Mesenchymal stem cell (in vitro differentiated cells and primary cell): ENCODE data around the gene ZFP90.

Source experiments
- DNase-seq: peaks from one replicate; pipeline ENCODE4 v3.0.0-alpha.2; 2013
- H2AFZ ChIP-seq: one replicate; pipeline ENCODE4 v1.6.1; 2013; ENCODE audit warnings: low read depth, mild to moderate bottlenecking, control low read depth, inconsistent platforms, low read length, moderate library complexity
- H2AK5ac ChIP-seq: 2 replicates; pipeline ENCODE4 v1.6.1; 2013; ENCODE audit warnings: low read length, moderate library complexity, mild to moderate bottlenecking, inconsistent platforms; ENCODE audit not compliant: severe bottlenecking
- H2BK120ac ChIP-seq: one replicate; pipeline ENCODE4 v1.6.1; 2013; ENCODE audit warnings: low read depth, mild to moderate bottlenecking, inconsistent platforms, low read length, moderate library complexity
- H2BK12ac ChIP-seq, 2 experiments: one replicate each; pipeline ENCODE4 v1.6.1; 2013; ENCODE audit warnings: inconsistent platforms in 2 of 2, low read length in 2 of 2, mild to moderate bottlenecking in 2 of 2, moderate library complexity in 2 of 2, control low read depth in 1 of 2
- H2BK15ac ChIP-seq: one replicate; pipeline ENCODE4 v1.6.1; 2013; ENCODE audit warnings: mild to moderate bottlenecking, low read depth, inconsistent platforms; ENCODE audit not compliant: poor library complexity, severe bottlenecking
- H2BK5ac ChIP-seq: 2 replicates; pipeline ENCODE4 v1.6.1; 2013; ENCODE audit warnings: low read depth, mild to moderate bottlenecking, low read length, control low read depth, inconsistent platforms; ENCODE audit not compliant: poor library complexity, severe bottlenecking
- H3K14ac ChIP-seq, 2 experiments: one replicate each; pipeline ENCODE4 v1.6.1; 2013; ENCODE audit warnings: inconsistent platforms in 2 of 2, low read length in 2 of 2, control low read depth in 1 of 2, mild to moderate bottlenecking in 1 of 2, moderate library complexity in 1 of 2
- H3K18ac ChIP-seq, 2 experiments: one replicate each; pipeline ENCODE4 v1.6.1; 2013; ENCODE audit warnings: inconsistent platforms in 2 of 2, low read length in 2 of 2, control low read depth in 1 of 2, low read depth in 1 of 2, mild to moderate bottlenecking in 1 of 2
- H3K23ac ChIP-seq, 2 experiments: one replicate each; pipeline ENCODE4 v1.6.1; 2013; ENCODE audit warnings: inconsistent platforms in 2 of 2, low read length in 2 of 2, mild to moderate bottlenecking in 2 of 2, moderate library complexity in 2 of 2, control low read depth in 1 of 2
- H3K27ac ChIP-seq: 2 replicates; pipeline ENCODE4 v1.5.1; 2013; ENCODE audit warnings: mild to moderate bottlenecking, moderate library complexity, low read length, control low read depth, inconsistent platforms; ENCODE audit not compliant: poor library complexity, severe bottlenecking
- H3K27me3 ChIP-seq, 2 experiments: 2 replicates each; pipeline versions ENCODE4 v1.6.1 to v1.7.0; 2013; ENCODE audit warnings: low read length in 2 of 2, mild to moderate bottlenecking in 2 of 2, moderate library complexity in 2 of 2, control low read depth in 1 of 2, inconsistent platforms in 1 of 2; ENCODE audit not compliant: control insufficient read depth in 1 of 2, insufficient read depth in 1 of 2
- H3K36me3 ChIP-seq, 2 experiments: 2 replicates each; pipeline versions ENCODE4 v1.6.1 to v1.7.0; 2013; ENCODE audit warnings: low read length in 2 of 2, control low read depth in 1 of 2, inconsistent platforms in 1 of 2, low read depth in 1 of 2, mild to moderate bottlenecking in 1 of 2; ENCODE audit not compliant: insufficient read depth in 2 of 2, control insufficient read depth in 1 of 2
- H3K4ac ChIP-seq, 2 experiments: one replicate each; pipeline ENCODE4 v1.6.1; 2013; ENCODE audit warnings: inconsistent platforms in 2 of 2, low read length in 2 of 2, mild to moderate bottlenecking in 2 of 2, moderate library complexity in 2 of 2, control low read depth in 1 of 2, low read depth in 1 of 2
- H3K4me1 ChIP-seq: 2 replicates; pipeline ENCODE4 v1.6.1; 2013; ENCODE audit warnings: low read depth, low read length, control low read depth; ENCODE audit not compliant: control insufficient read depth, insufficient read depth
- H3K4me2 ChIP-seq: 2 replicates; pipeline ENCODE4 v1.6.1; 2013; ENCODE audit warnings: low read length, mild to moderate bottlenecking, inconsistent platforms; ENCODE audit not compliant: poor library complexity, severe bottlenecking
- H3K4me3 ChIP-seq, 2 experiments: 2 replicates each; pipeline versions ENCODE4 v1.5.1 to v1.7.0; 2013; ENCODE audit warnings: low read length in 2 of 2, mild to moderate bottlenecking in 2 of 2, control low read depth in 1 of 2, low read depth in 1 of 2; ENCODE audit not compliant: insufficient read depth in 1 of 2
- H3K79me1 ChIP-seq: replicated peaks from 2 replicates; pipeline ENCODE4 v1.6.1; 2013; ENCODE audit warnings: mild to moderate bottlenecking, control low read depth, low read length, inconsistent platforms; ENCODE audit not compliant: poor library complexity, severe bottlenecking
- H3K9ac ChIP-seq: 2 replicates; pipeline ENCODE4 v1.7.0; 2013; ENCODE audit warnings: mild to moderate bottlenecking, low read length, moderate library complexity
- H3K9me3 ChIP-seq: 2 replicates; pipeline ENCODE4 v1.7.0; 2013; ENCODE audit warnings: mild to moderate bottlenecking, low read length; ENCODE audit not compliant: control insufficient read depth
- H4K8ac ChIP-seq: one replicate; pipeline ENCODE4 v1.6.1; 2013; ENCODE audit warnings: inconsistent platforms, mild to moderate bottlenecking, low read length, moderate library complexity
- H4K91ac ChIP-seq: one replicate; pipeline ENCODE4 v1.6.1; 2013; ENCODE audit warnings: mild to moderate bottlenecking, low read length, inconsistent platforms
- WGBS: methylation state at CpG from one replicate; pipeline ENCODE4 v1.1.7; 2013; ENCODE audit warnings: mixed read lengths; 5-methylcytosine and 5-hydroxymethylcytosine counted together

Gene ZFP90

DNA sequence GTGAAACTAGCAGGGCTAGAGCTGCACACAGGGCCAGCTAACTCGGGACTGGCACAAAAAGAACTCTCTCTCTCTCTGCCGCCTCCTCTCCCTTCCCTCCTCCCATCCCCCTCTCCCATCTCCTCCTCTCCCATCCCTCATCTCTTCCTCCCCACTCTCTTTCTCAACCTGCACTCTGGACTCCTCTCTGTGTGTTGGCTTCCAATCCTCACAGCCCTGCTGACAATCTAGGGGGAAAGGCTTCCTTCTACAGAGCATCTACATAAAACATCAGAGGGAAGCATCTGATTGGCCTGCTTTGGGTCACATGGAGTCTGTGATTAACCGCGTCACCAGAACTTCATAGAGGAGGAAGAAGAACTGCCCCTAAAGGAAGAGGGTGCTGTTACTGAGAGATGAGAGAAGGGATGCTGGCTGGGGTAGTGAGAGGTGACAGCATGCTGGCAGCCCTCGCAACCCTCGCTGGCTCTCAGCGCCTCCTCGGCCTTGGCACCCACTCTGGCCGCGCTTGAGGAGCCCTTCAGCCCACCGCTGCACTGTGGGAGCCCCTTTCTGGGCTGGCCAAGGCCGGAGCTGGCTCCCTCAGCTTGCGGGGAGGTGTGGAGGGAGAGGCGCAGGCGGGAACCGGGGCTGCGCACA is 12.8 kb upstream of the ZFP90 start:
- Histone ChIP-seq H2BK120ac (no peak overlapping the region), H2BK12ac (no peak overlapping the region), H3K27me3 (peaks cover 0 to 11% of the 10 kb centered on the region in 2 experiments), H3K9me3 (no peaks in the 10 kb centered on the region), H3K14ac (no peak overlapping the region), H3K36me3 (peaks cover 0 to 2% of the 10 kb centered on the region in 2 experiments), H3K4me1 (peaks cover 8% of the 10 kb centered on the region), H3K79me1 (peaks cover 8% of the 10 kb centered on the region), H3K4me3 (no peak overlapping the region), H3K4ac (no peak overlapping the region), H2BK15ac (no peak overlapping the region), H3K27ac (no peak overlapping the region), H4K91ac (no peak overlapping the region), H2BK5ac (no peak overlapping the region), H2AK5ac (no peak overlapping the region), H4K8ac (no peak overlapping the region), H3K18ac (no peak overlapping the region), H3K9ac (no peak overlapping the region), H3K4me2 (no peak overlapping the region), H3K23ac (no peak overlapping the region), H2AFZ (no peak overlapping the region)
- no peak for DNase-seq
- 88% methylated on average over 16 of the region's 17 CpGs for WGBS

DNA sequence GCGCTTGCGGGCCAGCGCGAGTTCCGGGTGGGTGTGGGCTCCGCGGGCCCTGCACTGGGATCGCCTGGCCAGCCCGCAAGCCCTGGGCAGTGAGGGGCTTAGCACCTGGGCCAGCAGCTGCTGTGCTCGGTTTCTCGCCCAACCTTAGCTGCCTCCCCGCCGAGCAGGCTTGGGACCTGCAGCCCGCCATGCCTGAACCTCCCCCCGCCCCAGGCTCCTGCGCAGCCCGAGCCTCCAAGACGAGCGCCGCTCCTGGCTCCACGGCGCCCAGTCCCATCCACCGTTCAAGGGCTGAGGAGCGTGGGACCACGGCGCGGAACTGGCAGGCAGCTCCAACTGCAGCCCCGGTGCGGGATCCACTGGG is 12.3 kb upstream of the ZFP90 start:
- no peak overlapping the region for H3K4ac ChIP-seq
- H3K9ac ChIP-seq, result no peak overlapping the region
- DNase-seq, result no peak
- no peak overlapping the region for H2BK15ac ChIP-seq
- no peak overlapping the region for H3K4me3 ChIP-seq
- H3K27me3 ChIP-seq, result peaks cover 0 to 9% of the 10 kb centered on the region in 2 experiments
- H3K9me3 ChIP-seq, result no peaks in the 10 kb centered on the region
- no peak overlapping the region for H2AK5ac ChIP-seq
- H3K79me1 ChIP-seq, result peaks cover 8% of the 10 kb centered on the region
- no peak overlapping the region for H4K8ac ChIP-seq
- H3K18ac ChIP-seq, result no peak overlapping the region
- no peak overlapping the region for H4K91ac ChIP-seq
- no peak overlapping the region for H3K4me2 ChIP-seq
- H3K36me3 ChIP-seq, result peaks cover 0 to 2% of the 10 kb centered on the region in 2 experiments
- H2BK5ac ChIP-seq, result no peak overlapping the region
- H2BK12ac ChIP-seq, result no peak overlapping the region
- no peak overlapping the region for H2BK120ac ChIP-seq
- no peak overlapping the region for H3K23ac ChIP-seq
- H3K27ac ChIP-seq, result no peak overlapping the region
- no peak overlapping the region for H2AFZ ChIP-seq
- WGBS, result 96% methylated on average over 26 of the region's 29 CpGs
- peaks cover 8% of the 10 kb centered on the region for H3K4me1 ChIP-seq
- H3K14ac ChIP-seq, result no peak overlapping the region

DNA sequence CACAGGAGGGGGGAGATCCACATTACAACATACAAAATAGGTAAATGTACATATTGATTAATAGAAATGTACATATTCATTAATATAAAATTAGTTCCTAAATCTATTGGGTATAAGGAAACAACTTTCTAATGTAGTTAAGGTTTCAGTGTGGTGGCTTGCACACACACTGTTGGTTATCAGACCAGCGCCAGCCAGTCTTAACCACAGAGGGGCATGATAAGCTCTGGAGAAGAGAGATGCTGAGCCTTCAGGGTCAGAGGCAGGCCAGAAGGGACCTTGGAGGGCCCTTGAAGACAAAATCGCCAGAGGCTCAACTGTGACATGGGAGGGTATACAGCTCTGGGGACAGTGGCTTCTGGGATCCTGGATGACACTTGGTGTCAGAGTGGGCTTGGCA is 10.9 kb upstream of the ZFP90 start:
- H3K4me2 ChIP-seq, result no peak overlapping the region
- no peaks in the 10 kb centered on the region for H3K9me3 ChIP-seq
- H2BK5ac ChIP-seq, result no peak overlapping the region
- no peak overlapping the region for H3K4me3 ChIP-seq
- H2BK12ac ChIP-seq, result no peak overlapping the region
- no peak overlapping the region for H2BK15ac ChIP-seq
- H2BK120ac ChIP-seq, result no peak overlapping the region
- H4K91ac ChIP-seq, result no peak overlapping the region
- H3K79me1 ChIP-seq, result peaks cover 8% of the 10 kb centered on the region
- H3K18ac ChIP-seq, result no peak overlapping the region
- peaks cover 8% of the 10 kb centered on the region for H3K4me1 ChIP-seq
- H4K8ac ChIP-seq, result no peak overlapping the region
- no peak overlapping the region for H2AFZ ChIP-seq
- H2AK5ac ChIP-seq, result no peak overlapping the region
- no peak overlapping the region for H3K23ac ChIP-seq
- peaks cover 0 to 9% of the 10 kb centered on the region in 2 experiments for H3K27me3 ChIP-seq
- no peak overlapping the region for H3K14ac ChIP-seq
- 65% methylated on average over 2 of the region's 2 CpGs for WGBS
- H3K9ac ChIP-seq, result no peak overlapping the region
- no peak overlapping the region for H3K27ac ChIP-seq
- H3K4ac ChIP-seq, result no peak overlapping the region
- DNase-seq, result no peak
- H3K36me3 ChIP-seq, result peaks cover 0 to 2% of the 10 kb centered on the region in 2 experiments

DNA sequence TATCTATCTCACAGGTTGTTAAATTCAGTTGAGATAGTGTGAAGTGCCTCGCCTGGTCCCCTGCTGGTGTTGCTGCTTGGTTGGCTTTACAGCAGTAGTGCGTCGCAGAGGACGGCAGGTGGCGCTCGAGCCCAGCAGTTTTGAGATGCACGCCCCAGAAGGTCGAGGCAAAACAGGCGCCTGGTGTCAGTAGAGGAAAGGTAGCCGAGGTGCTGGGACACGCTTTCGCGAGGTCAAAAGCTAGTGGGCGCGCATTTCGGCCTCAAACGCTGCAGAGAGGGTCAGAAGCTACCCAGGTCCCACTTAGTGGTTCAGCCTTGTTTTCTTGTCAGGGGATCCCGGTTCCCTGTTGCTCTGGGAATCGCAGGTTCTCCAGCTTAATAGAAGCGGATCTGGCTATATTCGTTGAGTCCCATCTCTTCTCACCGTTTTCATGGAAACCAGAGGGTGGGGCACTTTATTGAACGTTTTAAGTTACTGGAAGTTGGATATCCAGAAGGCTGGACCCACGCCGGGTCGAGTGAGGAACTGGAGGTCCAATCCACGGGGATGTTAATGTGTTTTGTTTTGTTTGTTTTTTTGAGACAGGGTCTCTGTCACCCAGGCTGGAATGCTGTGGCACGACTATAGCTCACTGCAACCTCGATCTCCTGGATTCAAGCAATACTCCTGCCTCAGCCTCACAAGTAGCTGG is 10.3 kb upstream of the ZFP90 start:
- peaks cover 8% of the 10 kb centered on the region for H3K79me1 ChIP-seq
- peak overlapping the region; percentile 15 for H3K4me2 ChIP-seq
- no peak overlapping the region for H3K27ac ChIP-seq
- H3K23ac ChIP-seq, result no peak overlapping the region
- H3K36me3 ChIP-seq, result peaks cover 0 to 2% of the 10 kb centered on the region in 2 experiments
- H3K14ac ChIP-seq, result no peak overlapping the region
- H4K91ac ChIP-seq, result no peak overlapping the region
- peak overlapping the region; percentile 20 for H2AFZ ChIP-seq
- no peak overlapping the region for H2BK15ac ChIP-seq
- H3K4ac ChIP-seq, result no peak overlapping the region
- H3K18ac ChIP-seq, result no peak overlapping the region
- H2BK12ac ChIP-seq, result no peak overlapping the region
- H4K8ac ChIP-seq, result no peak overlapping the region
- H3K9ac ChIP-seq, result no peak overlapping the region
- H2BK5ac ChIP-seq, result no peak overlapping the region
- H3K9me3 ChIP-seq, result no peaks in the 10 kb centered on the region
- peak; percentile 71 for DNase-seq
- no peak overlapping the region for H2AK5ac ChIP-seq
- no peak overlapping the region for H2BK120ac ChIP-seq
- peak overlapping the region in 1 of 2 experiments; percentile 52 for H3K4me3 ChIP-seq
- peaks cover 0 to 9% of the 10 kb centered on the region in 2 experiments for H3K27me3 ChIP-seq
- WGBS, result 22% methylated on average over 28 of the region's 29 CpGs
- peaks cover 8% of the 10 kb centered on the region for H3K4me1 ChIP-seq
